Mesenteric fat pad (tissue), 1 donor: ENCODE data around the gene LYL1. TPM values are rescaled to one million over a fixed set of nuclear protein-coding genes. Genes with fewer than 3 reads are reported as not detected.

Experiments used
- DNase-seq: peaks from one replicate; pipeline ENCODE4 v3.0.0-alpha.2; 2020; ENCODE audit warnings: low spot score
- total RNA-seq: library from RNA; stranded (reverse); fragmentation: NEBNext Ultra II Directional; extraction: Animal tissue kit (Norgen Biotek cat#: 25700); gene quantifications from one replicate; pipeline ENCODE4 v1.2.1, GENCODE V29; 2021
- donor health status: DM: yes; HTN: yes; CAD: no.

LYL1 gene
- total RNA-seq, 1 donor from 2014 or later = 11.5 TPM

DNA sequence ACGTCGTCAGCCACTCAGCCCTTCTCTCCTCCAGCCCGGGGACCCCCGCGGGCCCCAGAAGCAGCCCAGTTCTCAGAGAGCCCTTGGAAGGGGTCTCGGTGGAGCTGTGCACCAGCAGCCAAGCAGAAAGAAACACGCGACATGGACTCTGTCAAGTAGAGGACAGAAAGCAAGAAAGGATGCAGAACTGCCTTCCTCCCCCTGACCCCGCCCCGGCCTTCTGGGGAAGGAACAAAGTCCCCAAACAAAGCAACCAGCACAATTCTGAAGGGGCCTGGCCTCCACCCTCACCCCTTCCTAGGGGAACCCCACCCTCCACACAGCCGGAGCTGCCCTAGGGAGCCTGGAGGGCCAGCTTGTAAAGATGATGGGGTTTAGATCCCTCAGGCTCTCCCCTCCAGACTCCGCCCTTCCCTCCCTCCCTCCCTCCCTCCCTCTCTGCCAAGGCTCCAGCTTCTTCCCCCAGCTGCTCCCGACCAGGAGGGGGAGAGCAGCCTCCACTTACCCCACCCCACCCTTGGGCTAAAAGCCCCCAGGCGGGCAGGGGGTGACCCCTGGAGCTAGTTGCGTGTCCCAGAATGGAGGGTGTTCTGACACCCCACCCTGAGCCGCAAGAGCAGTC lies 7.8 kb downstream of the LYL1 start:
- no peak for DNase-seq

DNA sequence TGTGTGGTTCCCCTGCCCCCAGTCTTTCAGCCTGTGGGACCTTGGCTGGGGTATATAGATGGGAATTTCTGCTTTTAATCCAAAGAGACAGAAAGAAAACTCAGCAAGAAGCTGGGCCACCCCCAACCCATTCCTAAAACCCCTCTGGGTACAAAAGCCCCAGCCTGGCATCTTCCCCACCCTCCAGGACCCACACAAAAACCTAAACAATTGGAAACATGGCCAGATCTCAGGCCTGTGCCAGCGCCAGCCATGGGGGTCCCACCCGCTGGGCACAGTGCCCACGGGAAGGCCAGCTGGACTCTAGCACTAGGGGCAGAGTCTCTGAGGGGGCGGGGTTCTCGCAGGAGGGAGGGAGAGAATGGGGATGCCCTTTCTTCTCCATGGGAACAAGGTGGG lies 8.6 kb downstream of the LYL1 start:
- DNase-seq = no peak

DNA sequence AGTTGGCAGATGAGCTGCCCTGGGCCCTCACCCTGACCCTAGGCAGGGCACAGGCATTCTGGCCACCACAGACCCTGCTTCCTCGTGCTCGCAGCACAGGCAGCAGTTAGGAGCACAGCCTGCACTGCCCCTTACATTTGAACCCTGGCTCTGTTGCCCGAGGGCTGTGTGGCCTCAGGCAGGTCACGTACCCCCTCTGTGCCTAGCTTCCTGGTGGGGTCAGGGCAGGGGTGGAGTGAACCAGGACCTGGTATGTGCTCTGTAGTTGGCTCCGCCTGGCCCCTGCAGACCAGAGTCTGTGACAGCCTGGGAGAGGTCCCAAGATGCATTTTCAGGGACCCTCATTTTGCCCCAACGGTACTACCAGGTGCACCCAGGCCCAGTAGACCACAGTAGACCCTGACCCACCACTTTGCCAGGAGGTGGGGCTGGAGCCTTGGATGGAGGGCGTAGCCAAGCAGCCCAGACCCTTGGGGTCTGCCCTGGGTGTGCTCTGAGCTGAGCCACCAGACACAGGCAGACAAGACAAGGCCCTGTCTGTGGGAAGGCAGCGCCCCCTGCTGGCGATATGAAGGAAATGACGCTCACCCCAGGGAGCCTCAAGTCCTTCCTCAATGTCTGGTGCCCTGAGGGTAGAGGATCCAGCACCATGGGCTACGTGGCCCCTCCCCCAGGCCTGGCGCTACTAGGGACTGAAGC lies 9.1 kb downstream of the LYL1 start:
- DNase-seq = peak; percentile 94

DNA sequence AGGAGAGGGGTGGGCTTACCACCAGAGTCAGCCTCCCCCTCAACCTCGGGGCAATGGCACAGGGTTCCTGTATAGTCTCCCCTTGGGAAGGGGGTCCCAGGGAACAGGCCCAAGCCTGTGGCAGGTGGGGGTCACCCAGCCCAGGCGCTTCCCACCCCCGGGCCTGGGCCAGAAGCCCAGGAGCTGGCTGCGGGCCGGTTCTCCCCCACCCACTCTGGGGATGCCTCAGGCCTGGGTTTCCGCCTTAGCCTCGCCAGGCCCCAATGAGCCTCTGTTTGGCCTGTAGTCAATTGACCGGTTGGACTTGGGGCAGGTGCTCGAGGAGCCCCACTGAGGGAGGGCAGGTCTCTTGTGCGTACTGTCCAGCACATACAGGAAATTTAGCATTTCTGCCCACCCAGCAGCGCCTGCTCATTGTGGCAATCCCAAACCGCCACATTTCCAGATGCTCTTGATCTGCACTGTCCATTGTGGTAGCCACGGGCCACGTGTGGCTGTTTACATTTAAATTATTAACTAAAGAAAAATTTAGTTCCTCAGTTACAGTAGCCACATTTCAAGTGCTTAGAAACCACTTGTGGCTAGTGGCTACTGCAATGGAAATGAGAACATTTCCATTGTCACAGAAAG lies 9.9 kb downstream of the LYL1 start:
- DNase-seq = no peak

DNA sequence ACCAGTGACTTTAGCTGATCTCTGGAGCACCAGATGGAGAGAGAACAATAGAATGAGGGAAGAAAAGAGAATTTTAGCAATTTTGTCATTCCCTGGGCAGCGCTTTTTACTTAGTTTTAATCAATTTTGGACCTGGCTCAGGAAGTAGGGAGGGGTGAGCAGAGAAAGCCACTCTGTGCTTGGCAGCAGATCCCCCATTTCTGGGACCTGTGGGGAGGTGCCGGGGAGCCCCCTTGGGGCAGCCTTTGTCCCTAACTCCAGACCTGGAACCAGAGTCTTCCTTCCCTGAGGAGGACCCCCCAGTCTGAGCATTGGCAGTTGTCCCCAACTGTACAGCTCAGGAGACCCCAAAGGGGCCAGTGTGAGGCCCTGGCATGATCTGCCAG lies 10.5 kb downstream of the LYL1 start:
- DNase-seq = no peak

DNA sequence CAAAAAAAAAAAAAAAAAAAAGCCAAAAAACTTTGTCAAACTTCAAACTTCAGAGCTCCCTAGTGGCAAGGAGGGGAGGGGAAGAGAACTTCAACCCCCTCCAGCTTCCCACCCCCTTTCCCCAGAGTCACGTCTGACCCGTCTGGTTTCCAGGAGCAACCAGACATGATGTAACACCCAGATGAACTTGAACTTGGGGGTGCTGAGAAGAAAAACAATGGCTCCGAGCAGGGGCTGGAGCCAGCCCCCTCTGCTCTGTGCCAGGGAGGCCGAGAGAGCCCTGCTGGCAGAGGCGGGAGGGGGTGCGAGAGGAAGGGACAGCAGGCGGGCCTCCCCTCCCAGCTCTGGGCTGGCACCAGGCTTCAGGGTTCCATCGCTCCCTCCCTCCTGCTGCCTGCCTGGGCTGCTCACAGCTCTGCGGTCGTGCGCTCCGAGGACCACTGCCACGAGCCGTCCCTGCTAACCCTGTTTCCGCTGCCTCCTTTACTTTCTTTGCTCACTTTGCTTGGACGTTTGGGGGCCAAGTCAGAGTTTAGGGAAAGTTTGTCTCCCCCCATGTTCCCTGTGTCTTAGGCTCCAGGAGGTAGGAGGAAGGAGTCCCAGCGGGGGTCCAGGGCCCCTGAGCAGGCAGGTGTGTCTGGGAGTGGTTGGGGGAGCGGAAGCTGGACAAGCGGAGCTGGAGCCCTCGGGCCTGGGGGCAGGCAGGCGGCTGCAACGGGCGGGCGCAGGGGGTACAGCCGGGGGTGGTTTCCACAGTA lies 11.1 kb downstream of the LYL1 start:
- DNase-seq = no peak

DNA sequence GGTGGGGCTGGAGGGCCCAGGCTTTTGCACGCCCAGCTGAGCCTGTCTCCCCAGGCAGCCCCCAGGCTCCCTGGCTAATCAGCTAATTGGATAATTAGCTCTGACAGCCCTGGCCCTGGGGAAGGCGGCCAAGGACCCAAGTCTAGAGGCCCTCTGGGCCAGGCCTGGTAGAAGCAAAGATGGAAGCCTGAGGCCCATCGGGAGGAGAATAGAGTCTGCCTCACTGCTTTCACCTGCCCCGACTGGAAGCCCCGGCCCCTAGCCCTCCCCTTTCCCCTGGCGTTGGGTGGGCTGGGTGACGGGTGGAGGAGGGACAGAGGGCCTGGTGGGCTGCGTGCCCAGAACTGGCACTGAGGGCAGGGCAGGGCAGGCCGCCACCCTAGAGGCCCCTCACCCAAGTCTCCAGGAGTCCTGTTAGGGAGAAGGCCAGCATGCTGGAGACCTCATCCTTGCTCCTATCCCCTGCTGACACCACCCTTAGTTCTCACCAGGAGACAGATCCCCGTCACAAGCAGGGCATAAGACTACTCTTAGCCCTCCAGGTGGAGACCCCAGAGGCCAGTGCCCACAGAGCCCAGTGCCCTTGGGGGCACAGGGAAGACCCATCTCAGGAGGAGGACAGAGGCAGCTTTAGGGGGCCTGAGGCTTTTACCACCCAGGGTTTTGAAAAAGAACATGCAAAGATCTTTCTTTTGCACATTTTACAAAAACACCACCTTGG lies 12.0 kb downstream of the LYL1 start:
- DNase-seq = no peak

DNA sequence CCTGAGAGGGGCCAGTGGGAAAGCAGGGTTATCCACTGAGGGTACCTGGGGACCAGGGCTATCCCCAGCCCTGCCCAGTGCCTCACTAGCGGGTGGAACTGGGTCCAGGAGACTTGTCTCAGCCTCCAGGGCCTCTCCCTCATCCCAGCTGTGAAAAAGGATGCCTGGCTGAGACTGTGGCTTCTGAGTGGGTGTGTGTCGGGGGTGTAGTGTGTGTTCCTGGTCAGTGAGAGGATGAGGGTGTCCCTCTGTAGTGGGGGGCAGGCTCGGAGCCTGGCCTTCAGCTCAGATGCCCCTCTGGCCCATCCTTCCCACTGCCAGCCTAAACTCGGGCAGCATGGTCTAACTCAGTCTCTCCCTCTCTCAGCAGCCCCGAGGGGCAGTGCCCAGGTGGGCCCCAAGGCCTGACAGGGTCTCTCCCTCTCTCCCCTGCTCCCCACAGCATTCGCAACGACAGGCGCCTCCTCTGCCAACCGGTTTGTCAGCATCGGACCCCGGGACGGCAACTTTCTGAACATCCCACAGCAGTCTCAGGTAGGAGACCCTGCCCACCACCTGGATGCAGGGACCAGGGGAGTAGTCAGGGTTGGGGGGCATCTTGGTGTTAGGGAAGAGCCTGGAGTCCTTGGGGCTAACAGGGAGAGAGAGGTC lies 12.7 kb downstream of the LYL1 start:
- no peak for DNase-seq

DNA sequence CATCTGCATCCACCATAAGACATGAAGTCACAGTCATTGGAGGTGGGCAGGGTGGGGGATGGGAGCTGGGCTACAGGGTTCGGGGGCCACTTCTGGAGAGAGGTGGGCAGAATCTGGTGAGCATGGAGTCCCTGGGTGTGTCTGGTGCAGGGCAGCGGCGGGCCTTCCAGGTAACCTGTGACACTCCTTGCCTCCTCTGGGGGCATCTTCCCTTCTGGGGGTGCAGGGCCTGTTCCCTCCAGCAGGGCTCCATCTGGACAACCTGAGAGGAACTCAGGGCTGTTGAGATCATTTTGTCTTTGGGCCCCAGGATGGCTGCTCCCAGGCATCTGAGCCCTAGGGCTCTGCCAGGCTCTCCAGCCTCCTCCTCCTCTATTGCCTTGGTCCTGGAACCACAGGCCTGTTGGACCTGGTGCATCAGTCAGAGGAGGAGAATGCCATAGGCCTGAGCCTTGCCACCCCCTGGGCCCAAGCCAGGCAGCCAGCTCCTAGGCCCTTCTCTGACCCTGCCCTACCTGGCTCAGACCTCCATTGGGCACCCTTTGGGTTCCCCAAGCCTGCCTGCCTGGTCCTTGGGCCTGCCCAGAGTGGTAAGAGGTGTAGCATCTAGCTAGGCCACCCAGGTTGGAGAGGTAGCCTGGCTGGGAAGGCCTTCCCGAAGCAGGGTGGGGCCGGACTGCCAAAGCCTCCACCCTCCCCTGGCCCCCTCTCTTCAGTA lies 13.4 kb downstream of the LYL1 start:
- DNase-seq = no peak

DNA sequence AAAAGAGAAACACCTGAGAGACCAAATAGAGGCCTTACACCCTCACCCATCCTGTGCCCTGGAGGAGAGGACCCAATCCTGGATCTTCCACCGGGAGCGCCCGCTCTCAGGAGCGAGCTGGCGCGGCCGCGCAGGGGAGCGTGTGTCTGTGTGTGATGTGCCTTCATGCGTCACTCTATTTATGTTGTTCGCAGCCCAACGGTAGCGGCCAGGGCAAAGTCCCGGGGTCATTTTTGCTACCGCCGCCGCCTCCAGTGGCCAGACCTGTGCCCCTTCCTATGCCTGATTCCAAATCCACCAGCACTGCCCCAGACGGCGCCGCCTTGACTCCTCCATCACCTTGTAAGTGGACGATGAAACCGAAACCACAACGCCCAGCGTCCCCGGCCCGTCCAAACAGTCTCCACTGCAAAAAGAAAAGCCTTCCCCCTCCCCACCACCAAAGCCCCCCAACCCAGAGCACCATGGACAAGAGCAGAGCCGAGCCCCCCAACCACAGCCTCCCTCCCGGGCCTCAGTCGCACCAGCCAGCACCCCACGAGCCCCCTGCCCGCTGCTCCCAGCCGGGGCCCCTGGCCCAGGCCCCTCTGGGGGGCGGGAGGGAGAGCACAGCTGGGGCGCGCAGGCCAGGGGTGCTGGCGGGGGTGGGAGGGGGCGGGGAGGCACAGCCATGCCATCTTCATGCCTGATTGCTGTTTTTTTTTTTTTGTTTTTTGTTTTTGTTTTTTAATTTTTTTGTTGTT lies 14.7 kb downstream of the LYL1 start:
- DNase-seq = no peak

DNA sequence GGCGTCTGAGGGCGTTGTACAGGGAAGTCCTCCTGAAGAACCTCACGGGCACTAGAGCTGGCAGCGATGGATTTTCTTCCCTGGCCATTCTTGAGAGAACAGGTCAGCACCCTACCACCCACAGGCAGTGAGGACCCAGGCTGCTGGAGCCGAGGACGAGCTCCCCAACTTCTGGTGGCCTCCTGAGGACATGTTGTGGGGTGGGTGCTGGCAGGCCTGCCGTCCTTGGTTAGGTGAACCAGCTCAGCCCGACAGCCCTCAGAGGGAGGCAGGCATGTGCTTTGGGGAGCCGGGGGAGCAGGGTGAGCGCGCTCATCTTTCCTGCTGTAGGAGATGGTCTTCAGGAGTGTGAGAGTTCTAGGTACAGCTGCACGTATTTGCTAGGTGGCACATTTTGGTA lies 15.4 kb downstream of the LYL1 start:
- no peak for DNase-seq

DNA sequence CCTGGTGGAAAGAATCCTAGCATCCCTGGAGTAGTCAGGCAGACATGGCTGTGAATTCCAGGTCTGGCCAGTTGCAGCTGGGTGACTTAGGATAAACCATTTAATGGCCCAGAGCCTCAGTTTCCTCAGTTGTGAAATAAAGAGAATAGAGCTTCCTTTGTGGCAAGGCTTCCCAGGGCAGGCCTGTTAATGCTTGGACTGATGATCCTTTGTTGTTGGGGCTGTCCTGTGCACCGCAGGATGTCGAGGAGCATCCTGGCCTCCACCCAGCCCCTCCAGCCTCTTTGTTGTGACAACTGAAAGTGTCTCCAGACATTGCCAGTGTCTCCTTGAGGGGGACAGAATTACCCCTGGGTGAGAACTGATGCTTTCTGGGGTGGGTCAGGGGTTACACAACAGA lies 16.3 kb downstream of the LYL1 start:
- DNase-seq = no peak

DNA sequence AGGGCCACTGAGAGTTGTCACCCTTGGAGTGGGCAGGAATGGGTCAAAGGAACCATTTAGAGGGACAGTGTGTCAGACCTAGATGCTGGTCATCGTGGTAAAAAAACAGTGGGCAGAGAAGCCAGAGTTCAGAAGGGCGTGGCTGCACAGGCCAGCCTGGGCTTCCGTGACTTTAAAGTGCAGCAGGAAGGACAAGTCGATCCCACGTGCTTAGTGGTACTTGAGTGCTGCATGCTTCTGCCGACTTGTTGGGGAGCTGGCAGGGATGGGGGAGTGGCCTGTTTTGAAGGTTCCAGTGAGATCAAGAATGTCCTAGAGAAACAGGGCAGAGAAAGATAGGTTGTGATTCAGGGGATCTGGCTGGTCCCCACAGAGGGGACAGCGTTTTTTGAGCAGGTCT lies 17.0 kb downstream of the LYL1 start:
- no peak for DNase-seq

DNA sequence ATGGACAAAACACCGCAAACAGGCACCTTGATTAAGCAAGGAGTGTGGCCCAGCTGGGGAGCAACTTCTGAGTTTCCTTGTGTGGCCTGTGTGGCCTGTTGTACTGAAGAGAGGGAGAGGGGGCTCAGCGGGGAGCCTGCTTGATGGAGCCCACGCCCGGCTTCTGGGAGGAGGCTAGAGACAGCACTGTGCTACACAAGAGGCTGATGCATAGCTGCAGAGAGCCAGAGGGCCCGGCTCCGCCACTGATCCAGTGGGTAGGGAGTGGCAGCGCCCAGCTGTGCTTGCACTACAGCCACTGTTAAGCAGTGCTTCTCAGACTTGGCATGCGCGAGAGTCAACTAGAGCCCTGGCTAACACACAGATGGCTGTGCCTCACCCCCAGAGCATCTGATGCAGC lies 19.0 kb downstream of the LYL1 start:
- DNase-seq = no peak

DNA sequence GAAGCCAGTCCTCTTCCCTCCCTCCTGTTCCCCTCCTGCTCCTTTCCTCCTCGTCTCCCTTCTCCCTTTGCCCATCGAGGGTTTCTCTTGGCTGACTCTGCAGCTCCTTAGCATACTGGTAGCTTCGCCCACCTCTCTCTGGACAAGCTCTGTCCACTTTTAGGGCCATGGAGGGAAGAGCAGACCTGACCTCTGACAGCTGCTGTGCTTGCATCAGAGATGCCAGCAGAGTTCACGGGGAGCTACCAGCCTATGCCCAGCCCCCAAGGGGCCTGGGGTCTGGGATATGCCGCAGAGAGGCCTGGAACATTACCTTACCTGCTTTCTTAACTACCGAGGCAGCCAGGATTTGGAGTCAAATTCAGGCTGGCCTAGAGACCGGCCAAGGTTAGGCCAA lies 19.7 kb downstream of the LYL1 start:
- no peak for DNase-seq

DNA sequence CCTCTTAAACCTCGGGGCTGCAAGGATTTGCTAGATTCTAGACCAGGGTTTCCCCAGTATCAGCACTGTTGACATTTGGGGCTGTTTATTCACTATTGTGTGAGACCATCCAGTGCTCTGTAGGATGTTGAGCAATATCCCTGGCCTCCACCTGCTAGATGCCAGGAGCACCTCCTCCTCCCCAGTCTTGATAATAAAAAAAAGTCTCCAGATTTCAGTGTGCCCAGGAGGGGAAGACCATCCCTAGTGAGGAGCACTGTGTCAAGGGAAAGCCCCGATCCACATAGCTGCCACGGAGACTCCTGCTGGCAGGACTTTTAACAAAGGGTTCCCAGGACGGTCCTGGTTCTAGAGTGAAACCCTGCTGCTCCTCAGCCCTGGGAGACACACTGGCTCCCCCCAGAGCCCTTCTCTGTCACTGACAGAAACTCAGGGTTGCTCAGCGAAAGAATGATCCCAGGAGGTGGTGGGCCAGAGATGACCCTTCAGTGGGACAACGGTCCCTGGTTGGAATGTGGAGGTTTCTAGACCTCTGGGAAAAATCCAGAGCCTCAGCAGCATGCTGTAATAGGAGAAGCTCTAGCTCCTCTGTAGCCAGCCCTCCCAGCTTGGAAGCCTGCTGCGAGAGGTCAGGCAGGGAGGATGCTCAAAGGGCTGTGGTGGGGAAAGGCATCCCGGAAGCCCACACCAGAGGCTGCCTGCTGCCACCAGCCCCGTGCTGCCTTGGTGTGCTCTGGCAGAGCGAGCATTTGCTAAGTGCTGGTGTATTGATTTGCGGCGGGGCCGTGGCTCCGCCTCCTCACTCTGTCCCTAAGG lies 20.3 kb downstream of the LYL1 start:
- no peak for DNase-seq

DNA sequence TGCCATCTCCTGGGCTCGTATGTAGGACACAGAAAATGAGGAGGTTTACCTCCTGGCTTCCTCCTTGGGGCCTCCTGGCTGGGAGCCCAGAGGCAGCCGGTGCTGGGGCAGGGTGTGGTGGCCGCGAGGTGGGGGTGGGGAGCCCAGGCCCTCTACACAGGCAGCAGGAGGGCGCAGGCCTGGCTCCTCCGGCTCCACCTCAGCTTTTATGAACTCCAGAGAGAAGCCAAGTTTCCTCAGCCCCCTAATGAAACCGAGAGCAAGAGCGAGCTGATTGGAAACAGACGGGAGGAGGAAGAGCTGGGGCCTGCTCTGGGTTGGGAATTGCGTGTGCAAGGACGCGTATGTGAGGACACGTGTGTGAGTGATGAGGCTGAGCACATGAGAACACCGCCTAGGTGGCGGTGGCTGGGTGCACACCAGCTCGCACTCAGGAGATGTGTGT lies 23.1 kb downstream of the LYL1 start:
- DNase-seq = no peak

DNA sequence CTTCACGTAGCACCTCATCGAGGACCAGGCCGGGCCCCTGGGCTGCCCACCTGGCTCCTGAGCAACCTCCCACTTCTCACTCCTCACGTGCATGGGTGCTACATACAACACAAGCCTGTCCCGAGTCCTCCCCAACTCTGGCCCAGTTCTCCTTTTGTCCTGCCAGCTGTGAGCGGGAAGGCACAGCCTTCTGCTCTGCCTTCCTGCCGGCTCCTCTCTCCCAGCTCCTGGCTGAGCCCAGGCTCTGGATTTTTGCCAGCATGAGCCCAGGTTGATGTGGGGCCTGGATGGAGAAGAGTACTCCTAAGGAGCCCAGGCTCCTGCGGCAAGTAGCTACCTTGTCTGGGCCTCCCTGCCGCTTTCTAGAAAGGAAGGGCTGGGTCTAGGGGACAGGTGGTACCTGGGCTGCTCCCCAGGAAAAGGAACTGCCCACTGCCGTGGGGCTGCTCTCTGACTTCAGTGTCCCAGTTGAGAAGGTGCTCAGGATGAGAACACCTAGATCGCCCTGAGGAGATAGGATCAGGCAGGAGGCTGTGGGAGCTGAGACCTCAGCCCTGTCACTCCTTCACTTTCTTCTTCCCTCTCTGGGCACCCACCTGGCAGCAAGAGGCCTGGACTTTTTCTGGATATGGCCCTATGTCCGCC lies 23.6 kb downstream of the LYL1 start:
- DNase-seq = no peak
